Heart right ventricle (tissue), 16 donors: ENCODE measurements around the gene CCDC27. TPM values are rescaled to one million over a fixed set of nuclear protein-coding genes. Genes with fewer than 3 reads are reported as not detected.
A peak's percentile ranks its signal among the peaks of the same experiment; 100 is the strongest.
"Not testable (repeated sequence)": the region's sequence is repeated elsewhere in the genome, so short reads cannot be mapped to it uniquely, and the experiment has no call there.

Source experiments
- ATAC-seq, 8 donors: fragments of 200-7000 bp; cut with Tn5 transposase; one replicate each; pipeline ENCODE4 v1.9.1; 2020; ENCODE audit warnings: mild to moderate bottlenecking in 8 of 8, moderate library complexity in 8 of 8, moderate number of reproducible peaks in 1 of 8
- DNase-seq, 2 donors: peaks; one replicate each; pipeline ENCODE4 v3.0.0-alpha.2; 2020
- H3K27ac ChIP-seq, 10 donors: fragments of 200-600 bp; sonication (generic) in 2 of 10; one replicate each; pipeline versions ENCODE4 v1.5.0 to v1.8.0; 2020 to 2022; ENCODE audit warnings: mild to moderate bottlenecking in 3 of 10
- H3K27me3 ChIP-seq, 7 donors: fragments of 200-600 bp; one replicate each; pipeline ENCODE4 v1.8.0; 2021 to 2022; ENCODE audit warnings: mild to moderate bottlenecking in 2 of 7
- H3K36me3 ChIP-seq, 9 donors: fragments of 200-600 bp; sonication (generic) in 1 of 9; one replicate each; pipeline versions ENCODE4 v1.5.0 to v1.8.0; 2020 to 2022; ENCODE audit warnings: mild to moderate bottlenecking in 2 of 9
- H3K4me1 ChIP-seq, 9 donors: fragments of 200-600 bp; sonication (generic) in 1 of 9; one replicate each; pipeline versions ENCODE4 v1.5.0 to v1.8.0; 2020 to 2022; ENCODE audit warnings: mild to moderate bottlenecking in 4 of 9
- H3K4me3 ChIP-seq, 10 donors: fragments of 200-600 bp; sonication (generic) in 2 of 10; one replicate each; pipeline versions ENCODE4 v1.5.0 to v1.8.0; 2020 to 2022; ENCODE audit warnings: mild to moderate bottlenecking in 7 of 10, moderate library complexity in 2 of 10
- H3K9me3 ChIP-seq, 11 donors: fragments of 200-600 bp in 10 of 11; sonication (generic) in 2 of 11; one replicate each; pipeline versions ENCODE4 v1.5.0 to v1.8.0; 2013 to 2022; ENCODE audit warnings: mild to moderate bottlenecking in 2 of 11, control low read depth in 1 of 11, moderate library complexity in 1 of 11
- WGBS, 2 donors: extraction: QIAGEN DNeasy Blood & Tissue Kit; methylation state at CpG; one replicate each; pipeline ENCODE4 v1.1.7; 2013; ENCODE audit warnings: inconsistent platforms in 1 of 2; 5-methylcytosine and 5-hydroxymethylcytosine counted together
- intact Hi-C, 10 donors: fragments of 100-400 bp; cut with DNase I; formaldehyde crosslinking; loops; one replicate each; pipeline versions ENCODE4 v1.11.1 to v1.14.2; 2022
- polyA plus RNA-seq, 2 donors: library from polyadenylated mRNA; stranded (reverse); fragments of 200-250 nt; gene quantifications; one replicate each; pipeline ENCODE4 v1.2.3, GENCODE V29; 2013
- total RNA-seq, 10 donors: library from RNA; stranded (reverse); fragmentation: NEBNext Ultra II Directional in 3 of 10; extraction: Animal tissue kit (Norgen Biotek cat#: 25700) in 3 of 10; gene quantifications; one replicate each; pipeline versions ENCODE4 v1.2.1 to v1.2.4, GENCODE V29; 2021 to 2023
- TF ChIP-seq, protein P1 (sequence below), 9 donors: fragments of 200-600 bp; sonication (generic) in 2 of 9; IDR thresholded peaks; one replicate each; pipeline versions ENCODE4 v1.5.0 to v1.8.0; 2021 to 2022; ENCODE audit warnings: antibody characterized with exemption in 9 of 9, mild to moderate bottlenecking in 5 of 9, moderate library complexity in 1 of 9
- donor health status: Arrhythmogenic right ventricular cardiomyopathy.
- donor health status: ischemic (EF 13 %, LVEDD 7.1; RV severe dilation, severe dysfunction).
- donor health status: healthy with polysubstance abuse.
- donor health status: DM: no; HTN: yes; CAD: no.
- donor health status: DM: no; HTN: no; CAD: no.
- donor health status: ischemic (EF 25% LVEDD 6.9; RV normal size, moderate dysfunction).
- donor health status: ischemic (EF 25% LVEDD 5.7; RV mildly dilated, moderate dysfunction).
- donor health status: healthy.
- donor health status: DM: yes; HTN: yes; CAD: no.
- donor health status: Ischemic cardiomyopathy.
- donor health status: ischemic (EF 35%, LVEDD 5.7; RV mildly dilated, moderate dysfunction).
- donor health status: nonischemic (EF 11% LVEDD 7.7; RV severe dilation, severe dysfunction).
- donor health status: DM: yes; HTN: yes; CAD: no.
- donor health status: PGD.
- donor health status: ischemic (EF 29% LVEDD 5.4; RV normal size, mild dysfunction).
- donor health status: nonischemic (EF 23%, LVEDD 6.1; RV moderate dilation, normal function).

Gene CCDC27
- total and polyA plus RNA-seq, 12 donors: 0.03 TPM; not detected in 11

DNA sequence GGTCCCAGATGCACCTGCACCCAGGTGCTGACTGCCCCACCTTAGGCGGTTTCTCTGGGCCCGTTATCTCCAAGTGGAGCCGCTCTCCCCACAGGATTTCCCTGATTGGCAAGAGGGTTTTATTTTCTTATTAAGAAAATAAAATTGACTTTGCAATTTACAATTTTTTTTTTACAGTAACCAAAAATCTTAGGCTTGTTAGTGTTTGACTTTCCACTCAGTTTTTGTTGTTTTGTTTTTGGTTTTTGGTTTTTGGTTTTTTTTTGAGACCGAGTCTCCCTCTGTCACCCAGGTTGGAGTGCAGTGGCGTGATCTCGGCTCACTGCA lies 4.8 kb upstream of the CCDC27 start:
- H3K4me3 ChIP-seq: peak overlapping the region; percentile 66 to 93 (median 82)
- TF ChIP-seq, protein P1, sequence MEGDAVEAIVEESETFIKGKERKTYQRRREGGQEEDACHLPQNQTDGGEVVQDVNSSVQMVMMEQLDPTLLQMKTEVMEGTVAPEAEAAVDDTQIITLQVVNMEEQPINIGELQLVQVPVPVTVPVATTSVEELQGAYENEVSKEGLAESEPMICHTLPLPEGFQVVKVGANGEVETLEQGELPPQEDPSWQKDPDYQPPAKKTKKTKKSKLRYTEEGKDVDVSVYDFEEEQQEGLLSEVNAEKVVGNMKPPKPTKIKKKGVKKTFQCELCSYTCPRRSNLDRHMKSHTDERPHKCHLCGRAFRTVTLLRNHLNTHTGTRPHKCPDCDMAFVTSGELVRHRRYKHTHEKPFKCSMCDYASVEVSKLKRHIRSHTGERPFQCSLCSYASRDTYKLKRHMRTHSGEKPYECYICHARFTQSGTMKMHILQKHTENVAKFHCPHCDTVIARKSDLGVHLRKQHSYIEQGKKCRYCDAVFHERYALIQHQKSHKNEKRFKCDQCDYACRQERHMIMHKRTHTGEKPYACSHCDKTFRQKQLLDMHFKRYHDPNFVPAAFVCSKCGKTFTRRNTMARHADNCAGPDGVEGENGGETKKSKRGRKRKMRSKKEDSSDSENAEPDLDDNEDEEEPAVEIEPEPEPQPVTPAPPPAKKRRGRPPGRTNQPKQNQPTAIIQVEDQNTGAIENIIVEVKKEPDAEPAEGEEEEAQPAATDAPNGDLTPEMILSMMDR (IDR thresholded peaks at IDR 0.05): no peak
- DNase-seq (no peak), ATAC-seq (no peak)
- WGBS, 2 donors: 45 to 47% methylated on average over 6 of the region's 6 CpGs
- H3K9me3 ChIP-seq: no peaks in the 10 kb centered on the region
- peaks cover 0 to 19% (median 6%) of the 10 kb centered on the region in 9 donors for H3K36me3 ChIP-seq
- H3K4me1 ChIP-seq: peaks cover 3 to 38% (median 23%) of the 10 kb centered on the region in 9 donors
- intact Hi-C loops: no loop called here
- peaks cover 0 to 11% (median 0%) of the 10 kb centered on the region in 7 donors for H3K27me3 ChIP-seq
- peak overlapping the region in 9 of 10 donors; percentile 77 to 92 (median 87) for H3K27ac ChIP-seq

DNA sequence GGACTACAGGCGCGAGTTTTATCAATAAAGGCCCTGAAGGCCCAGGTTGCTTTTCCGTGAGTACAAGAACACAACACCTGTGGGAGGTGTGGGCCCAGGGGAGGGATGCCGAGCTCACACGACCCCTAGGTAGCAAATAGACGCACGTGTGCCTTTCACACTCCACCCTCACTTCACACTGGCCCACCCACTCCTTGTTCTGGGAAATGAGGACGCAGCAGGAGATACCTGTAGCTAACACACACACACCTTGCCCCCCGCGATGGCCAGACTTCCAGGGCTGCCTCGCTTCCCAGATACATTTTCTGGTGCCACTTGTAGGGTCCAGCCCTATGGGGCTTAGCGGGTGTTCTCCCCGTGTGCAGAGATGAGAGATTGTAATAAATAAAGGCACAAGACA lies 4.3 kb upstream of the CCDC27 start:
- Histone ChIP-seq H3K27ac (peak overlapping the region in 1 of 10 donors; percentile 89), H3K27me3 (peaks cover 0 to 14% (median 0%) of the 10 kb centered on the region in 7 donors), H3K9me3 (no peaks in the 10 kb centered on the region), H3K4me1 (peaks cover 3 to 38% (median 23%) of the 10 kb centered on the region in 9 donors), H3K36me3 (peaks cover 0 to 15% (median 2%) of the 10 kb centered on the region in 9 donors), H3K4me3 (peak overlapping the region in 8 of 10 donors; percentile 66 to 93 (median 84))
- intact Hi-C loops: no loop called here
- DNase-seq (no peak), ATAC-seq (no peak)
- TF ChIP-seq, protein P1 (IDR thresholded peaks at IDR 0.05): no peak
- WGBS, 2 donors: 85 to 86% methylated on average over 13 of the region's 13 CpGs

DNA sequence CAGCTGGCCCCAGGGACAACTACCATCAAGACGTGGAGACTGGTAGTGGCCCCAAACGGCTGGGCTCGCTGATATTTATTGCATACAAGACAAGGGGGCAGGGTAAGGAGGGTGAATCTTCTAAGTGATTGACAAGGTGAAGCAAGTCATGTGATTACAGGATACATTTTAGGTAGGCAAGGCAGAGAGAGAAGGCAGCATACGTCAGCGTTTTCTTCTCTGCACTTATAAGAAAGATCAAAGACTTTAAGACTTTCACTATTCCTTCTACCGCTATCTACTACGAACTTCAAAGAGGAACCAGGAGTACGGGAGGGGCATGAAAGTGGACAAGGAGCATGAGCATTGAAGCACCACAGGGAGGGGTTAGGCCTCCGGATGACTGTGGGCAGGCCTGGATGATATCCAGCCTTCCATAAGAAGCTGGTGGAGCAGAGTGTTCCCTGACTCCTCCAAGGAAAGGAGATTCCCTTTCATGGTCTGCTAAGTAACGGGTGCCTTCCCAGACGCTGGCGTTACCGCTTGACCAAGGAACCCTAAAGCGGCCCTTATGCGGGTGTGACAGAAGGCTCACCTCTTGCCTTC lies 3.8 kb upstream of the CCDC27 start:
- H3K4me3 ChIP-seq, ATAC-seq, H3K36me3 ChIP-seq, intact Hi-C loops, H3K9me3 ChIP-seq, DNase-seq, H3K27ac ChIP-seq: not testable (repeated sequence)
- WGBS, 2 donors: 80 to 82% methylated on average over 15 of the region's 15 CpGs
- Histone ChIP-seq H3K4me1 (peaks cover 3 to 38% (median 23%) of the 10 kb centered on the region in 9 donors), H3K27me3 (peaks cover 0 to 20% (median under 1%) of the 10 kb centered on the region in 7 donors)

DNA sequence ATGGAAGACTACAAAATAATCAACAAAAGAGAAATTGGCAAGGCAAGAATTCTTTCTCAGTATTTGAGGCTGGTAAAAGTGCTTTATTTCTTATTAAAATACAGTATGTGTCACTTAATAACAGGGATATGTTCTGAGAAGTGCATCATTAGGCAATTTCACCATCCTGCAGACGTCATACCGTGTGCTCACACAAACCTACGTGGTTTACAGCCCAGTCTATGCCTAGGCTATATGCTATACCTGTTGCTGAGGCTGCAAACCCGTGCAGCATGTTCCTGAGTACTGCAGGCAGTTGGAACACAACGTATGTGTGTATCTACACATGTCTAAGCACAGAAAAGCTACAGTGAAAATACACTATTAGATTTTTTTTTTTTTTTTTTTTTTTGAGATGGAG lies 2.7 kb upstream of the CCDC27 start:
- 68 to 74% methylated on average over 5 of the region's 5 CpGs for WGBS, 2 donors
- DNase-seq (no peak), ATAC-seq (no peak)

More for the DNA sequence above, 2.7 kb upstream of the CCDC27 start:
- Histone ChIP-seq H3K4me3 (no peak overlapping the region), H3K27me3 (peaks cover 0 to 31% (median 7%) of the 10 kb centered on the region in 7 donors), H3K27ac (no peak overlapping the region), H3K9me3 (no peaks in the 10 kb centered on the region), H3K4me1 (peaks cover 3 to 33% (median 23%) of the 10 kb centered on the region in 9 donors), H3K36me3 (peaks cover 0 to 5% (median 0%) of the 10 kb centered on the region in 9 donors)
- intact Hi-C loops: no loop called here
- TF ChIP-seq, protein P1 (IDR thresholded peaks at IDR 0.05): no peak
